Loucy (cell line): ENCODE data around the gene TMCC2.

ENCODE experiments used
- H2AFZ ChIP-seq: fragments of 200-600 bp; sonication (generic); 2 replicates; pipeline ENCODE4 v1.6.0; 2016; ENCODE audit warnings: antibody characterized with exemption, mild to moderate bottlenecking, low read length, moderate library complexity
- H3F3A ChIP-seq: fragments of 200-600 bp; 2 replicates; pipeline ENCODE4 v1.6.0; 2016; ENCODE audit warnings: antibody characterized with exemption, low read depth, mild to moderate bottlenecking
- H3K27me3 ChIP-seq: fragments of 200-600 bp; sonication (generic); 2 replicates; pipeline ENCODE4 v1.6.1; 2014; ENCODE audit warnings: low read length, mild to moderate bottlenecking; ENCODE audit not compliant: insufficient read depth, poor library complexity, severe bottlenecking
- H3K36me3 ChIP-seq: fragments of 200-600 bp; sonication (generic); 2 replicates; pipeline ENCODE4 v1.6.1; 2016; ENCODE audit warnings: low read length; ENCODE audit not compliant: insufficient read depth
- H3K4me1 ChIP-seq: fragments of 200-600 bp; sonication (generic); 2 replicates; pipeline ENCODE4 v1.5.1; 2014; ENCODE audit warnings: low read length, mild to moderate bottlenecking; ENCODE audit not compliant: insufficient read depth, poor library complexity, severe bottlenecking
- H3K4me2 ChIP-seq: fragments of 200-600 bp; sonication (generic); 2 replicates; pipeline ENCODE4 v1.6.0; 2014; ENCODE audit warnings: antibody characterized with exemption, low read length, low read depth, mild to moderate bottlenecking; ENCODE audit not compliant: poor library complexity, severe bottlenecking
- H3K4me3 ChIP-seq: fragments of 200-600 bp; sonication (generic); 2 replicates; pipeline ENCODE4 v1.5.1; 2014; ENCODE audit warnings: low read length, mild to moderate bottlenecking, mixed read lengths; ENCODE audit not compliant: poor library complexity, severe bottlenecking
- H3K79me2 ChIP-seq: fragments of 200-600 bp; sonication (generic); 2 replicates; pipeline ENCODE4 v1.6.1; 2014; ENCODE audit warnings: low read length; ENCODE audit not compliant: insufficient read depth
- H3K9ac ChIP-seq: fragments of 200-600 bp; sonication (generic); 2 replicates; pipeline ENCODE4 v1.6.0; 2014; ENCODE audit warnings: mild to moderate bottlenecking, low read depth, low read length, moderate library complexity; ENCODE audit not compliant: poor library complexity, severe bottlenecking
- H3K9me2 ChIP-seq: fragments of 200-600 bp; sonication (generic); replicated peaks from 2 replicates; pipeline ENCODE4 v1.6.1; 2016; ENCODE audit warnings: low read depth, low read length, mixed read lengths
- H3K9me3 ChIP-seq: fragments of 200-600 bp; sonication (generic); 2 replicates; pipeline ENCODE4 v1.6.1; 2014; ENCODE audit warnings: mild to moderate bottlenecking, antibody characterized with exemption, low read length, low read depth; ENCODE audit not compliant: insufficient read depth
- H4K20me1 ChIP-seq: fragments of 200-600 bp; sonication (generic); 2 replicates; pipeline ENCODE4 v1.6.0; 2014; ENCODE audit warnings: antibody characterized with exemption, low read length, mild to moderate bottlenecking; ENCODE audit not compliant: insufficient read depth, poor library complexity, severe bottlenecking
- EZH2phosphoT487 ChIP-seq: fragments of 200-600 bp; IDR thresholded peaks from 2 replicates; pipeline ENCODE4 v1.6.1; 2018; ENCODE audit warnings: antibody characterized with exemption, mild to moderate bottlenecking, moderate library complexity, borderline replicate concordance
- TF ChIP-seq, protein P1 (sequence below): fragments of 200-600 bp; sonication (generic); conservative IDR thresholded peaks from 2 replicates; pipeline ENCODE4 v1.5.1; 2014; ENCODE audit warnings: mild to moderate bottlenecking, antibody characterized with exemption, low read length

TMCC2 gene

DNA sequence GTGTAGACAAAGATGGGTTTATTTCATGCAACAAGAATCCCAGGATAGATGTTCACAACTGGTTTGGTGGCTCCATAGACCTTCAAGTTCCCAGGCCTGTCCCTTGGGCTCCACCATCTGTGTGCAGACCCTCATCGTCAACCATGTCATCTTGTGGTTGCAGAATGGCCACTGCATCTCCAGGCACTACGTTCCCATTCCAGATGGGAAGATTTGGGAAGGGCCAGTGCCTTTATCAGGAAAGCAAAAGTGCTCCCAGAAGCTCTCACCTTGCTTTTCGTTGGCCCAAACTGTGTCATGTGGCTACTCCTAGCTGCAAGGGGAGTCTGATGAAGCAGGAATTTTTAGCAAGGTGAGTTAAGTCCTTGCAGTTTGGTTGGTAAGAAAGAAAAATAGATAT is 12.8 kb downstream of the TMCC2 start:
- no peaks in the 10 kb centered on the region for H3K4me1 ChIP-seq
- no peaks in the 10 kb centered on the region for H3F3A ChIP-seq
- H2AFZ ChIP-seq = no peak overlapping the region
- no peak overlapping the region for H3K4me2 ChIP-seq
- H4K20me1 ChIP-seq = no peaks in the 10 kb centered on the region
- no peak for TF ChIP-seq EZH2phosphoT487
- TF ChIP-seq, protein P1, sequence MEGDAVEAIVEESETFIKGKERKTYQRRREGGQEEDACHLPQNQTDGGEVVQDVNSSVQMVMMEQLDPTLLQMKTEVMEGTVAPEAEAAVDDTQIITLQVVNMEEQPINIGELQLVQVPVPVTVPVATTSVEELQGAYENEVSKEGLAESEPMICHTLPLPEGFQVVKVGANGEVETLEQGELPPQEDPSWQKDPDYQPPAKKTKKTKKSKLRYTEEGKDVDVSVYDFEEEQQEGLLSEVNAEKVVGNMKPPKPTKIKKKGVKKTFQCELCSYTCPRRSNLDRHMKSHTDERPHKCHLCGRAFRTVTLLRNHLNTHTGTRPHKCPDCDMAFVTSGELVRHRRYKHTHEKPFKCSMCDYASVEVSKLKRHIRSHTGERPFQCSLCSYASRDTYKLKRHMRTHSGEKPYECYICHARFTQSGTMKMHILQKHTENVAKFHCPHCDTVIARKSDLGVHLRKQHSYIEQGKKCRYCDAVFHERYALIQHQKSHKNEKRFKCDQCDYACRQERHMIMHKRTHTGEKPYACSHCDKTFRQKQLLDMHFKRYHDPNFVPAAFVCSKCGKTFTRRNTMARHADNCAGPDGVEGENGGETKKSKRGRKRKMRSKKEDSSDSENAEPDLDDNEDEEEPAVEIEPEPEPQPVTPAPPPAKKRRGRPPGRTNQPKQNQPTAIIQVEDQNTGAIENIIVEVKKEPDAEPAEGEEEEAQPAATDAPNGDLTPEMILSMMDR = no peak
- H3K27me3 ChIP-seq = no peaks in the 10 kb centered on the region
- no peak overlapping the region for H3K4me3 ChIP-seq
- no peaks in the 10 kb centered on the region for H3K9me3 ChIP-seq
- H3K9ac ChIP-seq = no peak overlapping the region
- H3K36me3 ChIP-seq = no peaks in the 10 kb centered on the region
- no peaks in the 10 kb centered on the region for H3K79me2 ChIP-seq
- no peaks in the 10 kb centered on the region for H3K9me2 ChIP-seq

DNA sequence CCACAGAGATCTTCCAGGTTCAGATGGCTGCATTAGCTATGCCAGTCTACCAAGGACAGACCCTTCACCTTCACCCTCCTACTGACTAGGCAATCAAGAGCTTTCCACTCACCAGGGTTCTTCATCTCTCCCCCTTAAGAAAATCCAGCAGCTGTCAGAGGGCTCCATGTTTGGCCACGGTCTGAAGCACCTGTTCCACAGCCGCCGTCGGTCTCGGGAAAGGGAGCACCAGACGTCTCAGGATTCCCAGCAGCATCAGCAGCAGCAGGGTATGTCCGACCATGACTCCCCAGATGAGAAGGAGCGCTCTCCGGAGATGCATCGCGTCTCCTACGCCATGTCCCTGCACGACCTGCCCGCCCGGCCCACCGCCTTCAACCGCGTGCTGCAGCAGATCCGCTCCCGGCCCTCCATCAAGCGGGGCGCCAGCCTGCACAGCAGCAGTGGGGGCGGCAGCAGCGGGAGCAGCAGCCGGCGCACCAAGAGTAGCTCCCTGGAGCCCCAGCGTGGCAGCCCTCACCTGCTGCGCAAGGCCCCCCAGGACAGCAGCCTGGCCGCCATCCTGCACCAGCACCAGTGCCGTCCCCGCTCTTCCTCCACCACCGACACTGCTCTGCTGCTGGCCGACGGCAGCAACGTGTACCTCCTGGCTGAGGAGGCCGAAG is 13.8 kb downstream of the TMCC2 start:
- Histone ChIP-seq H3K27me3 (no peaks in the 10 kb centered on the region), H3K36me3 (no peaks in the 10 kb centered on the region), H2AFZ (no peak overlapping the region), H4K20me1 (no peaks in the 10 kb centered on the region), H3F3A (no peaks in the 10 kb centered on the region), H3K4me3 (no peak overlapping the region), H3K4me2 (no peak overlapping the region), H3K9me3 (no peaks in the 10 kb centered on the region), H3K9me2 (no peaks in the 10 kb centered on the region), H3K4me1 (no peaks in the 10 kb centered on the region), H3K9ac (no peak overlapping the region), H3K79me2 (no peaks in the 10 kb centered on the region)
- TF ChIP-seq, protein P1 = no peak
- TF ChIP-seq EZH2phosphoT487 = no peak

DNA sequence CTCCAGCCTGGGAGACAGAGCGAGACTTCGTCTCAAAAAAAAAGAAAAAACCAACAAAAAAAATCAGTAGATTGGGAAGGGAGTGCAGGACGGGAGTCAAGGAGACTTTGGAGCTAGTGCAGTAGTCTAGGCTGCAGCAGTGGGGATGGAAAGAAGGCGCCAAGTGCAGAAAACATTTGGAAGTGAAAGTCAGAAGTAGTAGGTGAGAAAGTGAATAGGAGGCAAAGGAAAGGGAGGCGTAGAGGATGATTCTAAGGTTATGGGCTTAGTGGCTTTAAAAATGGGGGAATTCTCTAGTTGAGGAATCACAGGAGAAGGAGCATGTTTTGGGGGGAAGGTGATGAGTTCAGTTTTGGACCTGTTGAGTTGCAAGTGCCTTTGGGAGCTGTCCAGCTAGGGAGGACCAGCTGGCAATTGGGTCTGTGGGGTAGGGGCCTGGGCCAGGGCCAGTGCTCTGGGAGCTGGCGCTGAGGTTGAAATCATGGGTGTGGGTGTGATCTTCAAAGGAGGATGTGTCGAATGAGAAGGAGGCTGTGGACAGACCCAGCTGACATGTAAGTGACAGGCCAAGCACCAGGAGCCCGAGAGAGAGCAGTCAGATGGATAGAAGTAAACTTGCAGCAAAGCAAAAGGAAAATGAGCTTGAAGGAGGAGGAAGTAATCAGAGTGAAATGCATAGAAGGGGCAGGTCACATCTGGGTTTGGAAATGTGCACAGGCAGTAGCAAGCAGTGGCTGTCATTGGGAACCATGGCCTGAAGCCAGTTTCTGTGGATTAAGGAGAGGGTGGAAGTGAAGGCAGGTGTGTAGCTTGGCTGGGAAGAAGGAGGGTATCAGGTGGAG is 15.8 kb downstream of the TMCC2 start:
- Histone ChIP-seq H3K9ac (no peak overlapping the region), H3K4me3 (no peak overlapping the region), H4K20me1 (no peaks in the 10 kb centered on the region), H3K4me1 (no peaks in the 10 kb centered on the region), H3K79me2 (no peaks in the 10 kb centered on the region), H3K9me3 (no peaks in the 10 kb centered on the region), H3K27me3 (no peaks in the 10 kb centered on the region), H3K4me2 (no peak overlapping the region), H3K36me3 (no peaks in the 10 kb centered on the region), H2AFZ (no peak overlapping the region), H3K9me2 (no peaks in the 10 kb centered on the region), H3F3A (no peaks in the 10 kb centered on the region)
- TF ChIP-seq EZH2phosphoT487 = no peak
- TF ChIP-seq, protein P1 = no peak
